ENCODE measurements around the gene IL9. TPM values are rescaled to one million over a fixed set of nuclear protein-coding genes. Genes with fewer than 3 reads are reported as not detected.

Gene IL9
- total and polyA plus RNA-seq, 10 of the 15 experiments (the other 5 are each of a cell fraction or from before 2014, with no cell fraction given) = not detected

DNA sequence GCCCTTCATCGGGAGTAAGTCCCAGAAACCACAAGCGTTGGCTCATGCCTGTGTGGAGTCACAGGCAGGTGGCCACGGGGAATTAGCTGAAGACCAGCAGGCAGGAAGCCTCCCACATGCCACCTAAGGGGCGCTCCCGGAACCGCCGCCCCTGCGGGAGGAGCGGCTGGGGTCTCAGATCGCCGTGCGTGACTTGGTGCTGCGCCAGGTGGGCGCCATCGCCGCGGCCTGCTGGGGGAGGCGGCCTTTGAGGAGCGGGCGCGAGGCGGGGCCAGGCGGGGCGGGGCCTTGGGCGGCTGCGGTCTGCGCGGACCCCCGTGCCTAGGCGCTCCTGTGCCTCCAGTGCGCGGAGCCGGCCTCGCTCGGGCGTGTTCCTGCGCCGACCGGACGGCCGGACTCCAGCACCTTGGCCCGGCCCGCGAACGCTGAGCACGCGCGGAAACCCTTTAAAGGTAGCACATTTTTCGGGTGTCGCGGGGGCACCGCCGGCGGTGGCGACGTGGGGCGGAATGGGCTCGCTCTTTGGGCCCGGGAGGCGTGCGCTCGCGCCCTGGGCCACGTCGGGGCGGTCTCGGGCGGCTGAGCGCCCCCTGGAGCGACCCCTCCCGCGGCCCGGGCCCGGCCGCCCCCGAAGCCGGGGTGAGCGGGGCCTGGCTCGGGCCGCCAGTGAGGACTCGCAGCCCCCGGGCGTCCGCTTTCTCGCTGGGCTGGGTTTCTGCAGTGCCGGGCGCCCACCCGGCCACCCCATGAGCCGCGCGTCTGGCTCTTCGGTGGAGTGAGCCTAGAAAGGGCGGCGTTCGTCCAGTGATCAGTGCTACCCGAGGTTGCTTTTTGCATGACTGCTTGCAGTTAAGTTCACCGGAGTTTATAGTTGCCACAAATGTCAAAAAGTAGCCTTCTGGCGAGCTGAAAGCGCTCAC is 34.6 kb upstream of the IL9 start:
- ChIA-PET RAD21 (ENCODE audit: unreplicated experiment) (no interaction called here), CTCF (no interaction called here), POLR2A (no interaction called here), SMC1A (ENCODE audit: uncharacterized antibody, unreplicated experiment) (no interaction called here)
- ATAC-seq (no peak), DNase-seq (ENCODE audit: low read depth, low spot score) (no peak), FAIRE-seq (no peak)
- in situ Hi-C loops (cut with MboI) = no loop called here
- Histone ChIP-seq H3K4me3 (no peak overlapping the region), H3K79me2 (ENCODE audit: control insufficient read depth, insufficient read depth, low read length) (no peaks in the 10 kb centered on the region), H2AFZ (ENCODE audit: control insufficient read depth, low read depth, low read length) (no peak overlapping the region), H3K36me3 (ENCODE audit: control insufficient read depth in 2 of 2, insufficient read depth in 2 of 2, low read length in 1 of 2) (no peaks in the 10 kb centered on the region), H3K9me3 (replicated peaks; ENCODE audit: control insufficient read depth, insufficient read depth, low read length) (no peaks in the 10 kb centered on the region), H3K27me3 (replicated peaks in 1 of 2; ENCODE audit: control insufficient read depth in 2 of 2, insufficient read depth in 2 of 2, low read length in 1 of 2) (peaks cover 2 to 3% of the 10 kb centered on the region in 2 experiments; a peak in 2 of 4 replicates), H4K20me1 (ENCODE audit: control insufficient read depth, insufficient read depth) (no peaks in the 10 kb centered on the region), H3K4me2 (ENCODE audit: control insufficient read depth, insufficient read depth) (no peak overlapping the region), H3K4me1 (ENCODE audit: control insufficient read depth, insufficient read depth, low read length) (no peaks in the 10 kb centered on the region), H3K9ac (ENCODE audit: control insufficient read depth, insufficient read depth, low read length) (no peak overlapping the region), H3K27ac (ENCODE audit: control insufficient read depth, insufficient read depth) (no peak overlapping the region)
- intact Hi-C loops (cut with micrococcal nuclease; ENCODE audit: unreplicated experiment) = no loop called here
- WGBS (ENCODE audit: insufficient coverage, insufficient replicate concordance, low lambda C conversion rate, missing lambda C conversion rate) = 36% methylated on average over 57 of the region's 99 CpGs
- no TSS peak for BruUV-seq (replicated peaks)
- TF ChIP-seq RAD51 (IDR thresholded peaks at IDR 0.05) = no peak
- TF ChIP-seq, protein P1, sequence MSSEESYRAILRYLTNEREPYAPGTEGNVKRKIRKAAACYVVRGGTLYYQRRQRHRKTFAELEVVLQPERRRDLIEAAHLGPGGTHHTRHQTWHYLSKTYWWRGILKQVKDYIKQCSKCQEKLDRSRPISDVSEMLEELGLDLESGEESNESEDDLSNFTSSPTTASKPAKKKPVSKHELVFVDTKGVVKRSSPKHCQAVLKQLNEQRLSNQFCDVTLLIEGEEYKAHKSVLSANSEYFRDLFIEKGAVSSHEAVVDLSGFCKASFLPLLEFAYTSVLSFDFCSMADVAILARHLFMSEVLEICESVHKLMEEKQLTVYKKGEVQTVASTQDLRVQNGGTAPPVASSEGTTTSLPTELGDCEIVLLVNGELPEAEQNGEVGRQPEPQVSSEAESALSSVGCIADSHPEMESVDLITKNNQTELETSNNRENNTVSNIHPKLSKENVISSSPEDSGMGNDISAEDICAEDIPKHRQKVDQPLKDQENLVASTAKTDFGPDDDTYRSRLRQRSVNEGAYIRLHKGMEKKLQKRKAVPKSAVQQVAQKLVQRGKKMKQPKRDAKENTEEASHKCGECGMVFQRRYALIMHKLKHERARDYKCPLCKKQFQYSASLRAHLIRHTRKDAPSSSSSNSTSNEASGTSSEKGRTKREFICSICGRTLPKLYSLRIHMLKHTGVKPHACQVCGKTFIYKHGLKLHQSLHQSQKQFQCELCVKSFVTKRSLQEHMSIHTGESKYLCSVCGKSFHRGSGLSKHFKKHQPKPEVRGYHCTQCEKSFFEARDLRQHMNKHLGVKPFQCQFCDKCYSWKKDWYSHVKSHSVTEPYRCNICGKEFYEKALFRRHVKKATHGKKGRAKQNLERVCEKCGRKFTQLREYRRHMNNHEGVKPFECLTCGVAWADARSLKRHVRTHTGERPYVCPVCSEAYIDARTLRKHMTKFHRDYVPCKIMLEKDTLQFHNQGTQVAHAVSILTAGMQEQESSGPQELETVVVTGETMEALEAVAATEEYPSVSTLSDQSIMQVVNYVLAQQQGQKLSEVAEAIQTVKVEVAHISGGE (CRISPR knock-in tag; IDR thresholded peaks at IDR 0.05) = no peak
- TF ChIP-seq PAX5 (IDR thresholded peaks at IDR 0.05; ENCODE audit: borderline replicate concordance, low read depth, low read length) = no peak
- no peak for TF ChIP-seq CBX5 (IDR thresholded peaks at IDR 0.05; ENCODE audit: low read depth)
- no peak for TF ChIP-seq NFYA (IDR thresholded peaks at IDR 0.05; ENCODE audit: borderline replicate concordance, low read depth, low read length)
- TF ChIP-seq, protein P2, sequence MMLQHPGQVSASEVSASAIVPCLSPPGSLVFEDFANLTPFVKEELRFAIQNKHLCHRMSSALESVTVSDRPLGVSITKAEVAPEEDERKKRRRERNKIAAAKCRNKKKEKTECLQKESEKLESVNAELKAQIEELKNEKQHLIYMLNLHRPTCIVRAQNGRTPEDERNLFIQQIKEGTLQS (IDR thresholded peaks at IDR 0.05; ENCODE audit: borderline replicate concordance, extremely low read depth, low read depth, low read length) = no peak
- TF ChIP-seq KLF5 (IDR thresholded peaks at IDR 0.05; ENCODE audit: partially characterized antibody) = no peak
- no peak for TF ChIP-seq NR2C2 (IDR thresholded peaks at IDR 0.05; ENCODE audit: borderline replicate concordance, control insufficient read depth, insufficient read length, low read depth)
- TF ChIP-seq, protein P3, sequence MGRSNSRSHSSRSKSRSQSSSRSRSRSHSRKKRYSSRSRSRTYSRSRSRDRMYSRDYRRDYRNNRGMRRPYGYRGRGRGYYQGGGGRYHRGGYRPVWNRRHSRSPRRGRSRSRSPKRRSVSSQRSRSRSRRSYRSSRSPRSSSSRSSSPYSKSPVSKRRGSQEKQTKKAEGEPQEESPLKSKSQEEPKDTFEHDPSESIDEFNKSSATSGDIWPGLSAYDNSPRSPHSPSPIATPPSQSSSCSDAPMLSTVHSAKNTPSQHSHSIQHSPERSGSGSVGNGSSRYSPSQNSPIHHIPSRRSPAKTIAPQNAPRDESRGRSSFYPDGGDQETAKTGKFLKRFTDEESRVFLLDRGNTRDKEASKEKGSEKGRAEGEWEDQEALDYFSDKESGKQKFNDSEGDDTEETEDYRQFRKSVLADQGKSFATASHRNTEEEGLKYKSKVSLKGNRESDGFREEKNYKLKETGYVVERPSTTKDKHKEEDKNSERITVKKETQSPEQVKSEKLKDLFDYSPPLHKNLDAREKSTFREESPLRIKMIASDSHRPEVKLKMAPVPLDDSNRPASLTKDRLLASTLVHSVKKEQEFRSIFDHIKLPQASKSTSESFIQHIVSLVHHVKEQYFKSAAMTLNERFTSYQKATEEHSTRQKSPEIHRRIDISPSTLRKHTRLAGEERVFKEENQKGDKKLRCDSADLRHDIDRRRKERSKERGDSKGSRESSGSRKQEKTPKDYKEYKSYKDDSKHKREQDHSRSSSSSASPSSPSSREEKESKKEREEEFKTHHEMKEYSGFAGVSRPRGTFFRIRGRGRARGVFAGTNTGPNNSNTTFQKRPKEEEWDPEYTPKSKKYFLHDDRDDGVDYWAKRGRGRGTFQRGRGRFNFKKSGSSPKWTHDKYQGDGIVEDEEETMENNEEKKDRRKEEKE (IDR thresholded peaks at IDR 0.05) = no peak
- TF ChIP-seq, protein P4, sequence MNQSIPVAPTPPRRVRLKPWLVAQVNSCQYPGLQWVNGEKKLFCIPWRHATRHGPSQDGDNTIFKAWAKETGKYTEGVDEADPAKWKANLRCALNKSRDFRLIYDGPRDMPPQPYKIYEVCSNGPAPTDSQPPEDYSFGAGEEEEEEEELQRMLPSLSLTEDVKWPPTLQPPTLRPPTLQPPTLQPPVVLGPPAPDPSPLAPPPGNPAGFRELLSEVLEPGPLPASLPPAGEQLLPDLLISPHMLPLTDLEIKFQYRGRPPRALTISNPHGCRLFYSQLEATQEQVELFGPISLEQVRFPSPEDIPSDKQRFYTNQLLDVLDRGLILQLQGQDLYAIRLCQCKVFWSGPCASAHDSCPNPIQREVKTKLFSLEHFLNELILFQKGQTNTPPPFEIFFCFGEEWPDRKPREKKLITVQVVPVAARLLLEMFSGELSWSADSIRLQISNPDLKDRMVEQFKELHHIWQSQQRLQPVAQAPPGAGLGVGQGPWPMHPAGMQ (IDR thresholded peaks at IDR 0.05; ENCODE audit: borderline replicate concordance) = no peak
- no peak for TF ChIP-seq ZNF274 (IDR thresholded peaks at IDR 0.05; ENCODE audit: insufficient read depth, insufficient read length)
- TF ChIP-seq JUND (IDR thresholded peaks at IDR 0.05; ENCODE audit: low read depth, low read length) = no peak
- no peak for TF ChIP-seq SUPT20H (IDR thresholded peaks at IDR 0.05; ENCODE audit: borderline replicate concordance, control insufficient read depth, low read depth, low read length)
- no peak for TF ChIP-seq FOS (IDR thresholded peaks at IDR 0.05; ENCODE audit: borderline replicate concordance, extremely low read depth, insufficient read length)
